Osteoblast (primary cell): ENCODE results near the gene SDHAF2. TPM values are rescaled to one million over a fixed set of nuclear protein-coding genes. Genes with fewer than 3 reads are reported as not detected.

ENCODE experiments used
- DNase-seq: peaks from one replicate; pipeline ENCODE4 v3.0.0; 2011; ENCODE audit warnings: low spot score, mixed read lengths; ENCODE audit not compliant: insufficient read length; ENCODE audit errors: missing footprints
- H2AFZ ChIP-seq: 2 replicates; pipeline ENCODE4 v1.6.0; 2011; ENCODE audit warnings: mild to moderate bottlenecking, low read length
- H3K27ac ChIP-seq: 2 replicates; pipeline ENCODE4 v1.5.1; 2011; ENCODE audit warnings: mild to moderate bottlenecking, low read depth, low read length, moderate library complexity
- H3K27me3 ChIP-seq: 2 replicates; pipeline ENCODE4 v1.6.0; 2012; ENCODE audit warnings: mild to moderate bottlenecking, control low read depth, inconsistent platforms, low read length, moderate library complexity; ENCODE audit not compliant: insufficient read depth
- H3K36me3 ChIP-seq: 2 replicates; pipeline ENCODE4 v1.5.1; 2011; ENCODE audit warnings: mild to moderate bottlenecking, low read length, control low read depth, moderate library complexity; ENCODE audit not compliant: insufficient read depth
- H3K4me1 ChIP-seq: 2 replicates; pipeline ENCODE4 v1.5.1; 2011; ENCODE audit warnings: mild to moderate bottlenecking, low read length, control low read depth, moderate library complexity; ENCODE audit not compliant: insufficient read depth
- H3K4me2 ChIP-seq: 2 replicates; pipeline ENCODE4 v1.6.0; 2011; ENCODE audit warnings: mild to moderate bottlenecking, low read length; ENCODE audit not compliant: insufficient read depth
- H3K4me3 ChIP-seq: fragments of 200-600 bp; sonication (generic); 3 replicates; pipeline ENCODE4 v1.5.1; 2012; ENCODE audit warnings: mild to moderate bottlenecking, low read length, inconsistent platforms; ENCODE audit not compliant: insufficient read depth
- H3K79me2 ChIP-seq: 2 replicates; pipeline ENCODE4 v1.6.0; 2012; ENCODE audit warnings: mild to moderate bottlenecking, low read length, control low read depth, inconsistent platforms; ENCODE audit not compliant: insufficient read depth
- H3K9me3 ChIP-seq: 2 replicates; pipeline ENCODE4 v1.5.1; 2011; ENCODE audit warnings: low read depth, low read length, control low read depth
- H4K20me1 ChIP-seq: 2 replicates; pipeline ENCODE4 v1.6.0; 2012; ENCODE audit warnings: mild to moderate bottlenecking, low read length, control low read depth; ENCODE audit not compliant: insufficient read depth
- total RNA-seq: library from RNA; depleted of rRNA; stranded (reverse); fragments of >200 nt; gene quantifications from 2 replicates; pipeline ENCODE4 v1.2.3, GENCODE V29; 2012
- TF ChIP-seq, protein P1 (sequence below): IDR thresholded peaks from 2 replicates; pipeline ENCODE4 v1.5.1; 2011; ENCODE audit warnings: mild to moderate bottlenecking, low read depth, low read length, moderate library complexity; ENCODE audit errors: extremely low read depth

SDHAF2 gene
- total RNA-seq, 1 donor = 46.3 TPM

DNA sequence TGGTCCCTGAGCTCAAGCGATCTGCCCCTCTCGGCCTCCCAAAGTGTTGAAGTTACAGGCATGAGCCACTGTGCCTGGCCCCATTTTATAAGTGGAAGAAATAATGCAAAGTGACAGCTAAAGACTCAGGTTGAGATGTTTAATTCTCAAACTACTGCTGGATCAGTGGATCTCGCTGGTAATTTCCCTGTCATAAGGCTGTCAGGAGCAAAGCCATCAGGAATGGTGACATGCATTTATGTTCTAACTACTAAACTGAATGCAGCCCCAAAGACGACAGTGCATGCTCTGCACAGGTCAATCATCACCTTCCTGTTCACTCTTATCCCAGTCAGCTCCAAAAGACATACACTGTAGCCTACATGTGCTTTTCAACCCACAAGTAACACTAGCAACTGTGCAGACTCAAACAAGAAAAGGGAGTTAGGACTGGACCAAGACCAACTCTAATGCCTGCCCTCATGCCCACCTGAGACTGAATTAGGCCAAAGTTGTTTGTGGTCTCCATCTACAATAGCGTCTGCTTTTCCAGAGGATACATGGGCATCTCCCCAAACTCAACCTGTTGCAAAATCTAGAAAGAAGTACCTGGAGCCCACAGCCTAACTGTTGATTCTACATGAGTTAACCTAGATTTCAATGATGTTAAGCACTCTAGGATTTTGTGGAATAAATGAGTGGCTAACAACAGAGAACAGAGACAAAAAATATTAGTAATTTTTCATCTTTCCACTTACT lies 22.8 kb upstream of the SDHAF2 start:
- Histone ChIP-seq H3K36me3 (peaks cover 95% of the 10 kb centered on the region), H3K4me3 (no peak overlapping the region), H3K27me3 (no peaks in the 10 kb centered on the region), H3K79me2 (peaks cover 17% of the 10 kb centered on the region), H3K9me3 (no peaks in the 10 kb centered on the region), H2AFZ (no peak overlapping the region), H3K4me2 (no peak overlapping the region), H4K20me1 (peaks cover 8% of the 10 kb centered on the region), H3K4me1 (peaks cover 3% of the 10 kb centered on the region), H3K27ac (no peak overlapping the region)
- no peak for DNase-seq
- TF ChIP-seq, protein P1, sequence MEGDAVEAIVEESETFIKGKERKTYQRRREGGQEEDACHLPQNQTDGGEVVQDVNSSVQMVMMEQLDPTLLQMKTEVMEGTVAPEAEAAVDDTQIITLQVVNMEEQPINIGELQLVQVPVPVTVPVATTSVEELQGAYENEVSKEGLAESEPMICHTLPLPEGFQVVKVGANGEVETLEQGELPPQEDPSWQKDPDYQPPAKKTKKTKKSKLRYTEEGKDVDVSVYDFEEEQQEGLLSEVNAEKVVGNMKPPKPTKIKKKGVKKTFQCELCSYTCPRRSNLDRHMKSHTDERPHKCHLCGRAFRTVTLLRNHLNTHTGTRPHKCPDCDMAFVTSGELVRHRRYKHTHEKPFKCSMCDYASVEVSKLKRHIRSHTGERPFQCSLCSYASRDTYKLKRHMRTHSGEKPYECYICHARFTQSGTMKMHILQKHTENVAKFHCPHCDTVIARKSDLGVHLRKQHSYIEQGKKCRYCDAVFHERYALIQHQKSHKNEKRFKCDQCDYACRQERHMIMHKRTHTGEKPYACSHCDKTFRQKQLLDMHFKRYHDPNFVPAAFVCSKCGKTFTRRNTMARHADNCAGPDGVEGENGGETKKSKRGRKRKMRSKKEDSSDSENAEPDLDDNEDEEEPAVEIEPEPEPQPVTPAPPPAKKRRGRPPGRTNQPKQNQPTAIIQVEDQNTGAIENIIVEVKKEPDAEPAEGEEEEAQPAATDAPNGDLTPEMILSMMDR = no peak

DNA sequence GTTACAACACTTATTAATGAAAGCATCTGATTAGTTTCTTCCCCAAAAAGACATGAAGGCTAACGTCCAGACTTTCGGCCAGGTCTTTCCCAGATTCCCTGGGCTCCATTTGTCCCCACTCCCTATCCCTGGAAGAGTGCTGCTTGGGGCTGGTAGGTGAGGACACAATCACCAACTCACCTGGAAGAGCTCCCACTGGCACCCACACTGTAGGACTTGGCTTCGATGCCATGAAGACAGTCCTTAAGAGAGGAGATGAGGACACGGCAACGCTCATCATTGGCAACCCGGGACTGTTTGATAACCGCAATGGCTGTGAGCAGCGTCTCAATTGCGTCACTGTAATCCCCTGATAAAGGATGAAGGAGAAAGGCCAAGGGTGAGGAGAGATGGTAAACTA lies 18.3 kb upstream of the SDHAF2 start:
- peaks cover 12% of the 10 kb centered on the region for H3K4me1 ChIP-seq
- no peak overlapping the region for H2AFZ ChIP-seq
- TF ChIP-seq, protein P1 = no peak
- H4K20me1 ChIP-seq = peaks cover 4% of the 10 kb centered on the region
- H3K9me3 ChIP-seq = no peaks in the 10 kb centered on the region
- H3K4me3 ChIP-seq = no peak overlapping the region
- no peak overlapping the region for H3K4me2 ChIP-seq
- no peaks in the 10 kb centered on the region for H3K27me3 ChIP-seq
- peak overlapping the region; percentile 7 for H3K27ac ChIP-seq
- peaks cover 92% of the 10 kb centered on the region for H3K36me3 ChIP-seq
- no peak for DNase-seq
- H3K79me2 ChIP-seq = peaks cover 19% of the 10 kb centered on the region

DNA sequence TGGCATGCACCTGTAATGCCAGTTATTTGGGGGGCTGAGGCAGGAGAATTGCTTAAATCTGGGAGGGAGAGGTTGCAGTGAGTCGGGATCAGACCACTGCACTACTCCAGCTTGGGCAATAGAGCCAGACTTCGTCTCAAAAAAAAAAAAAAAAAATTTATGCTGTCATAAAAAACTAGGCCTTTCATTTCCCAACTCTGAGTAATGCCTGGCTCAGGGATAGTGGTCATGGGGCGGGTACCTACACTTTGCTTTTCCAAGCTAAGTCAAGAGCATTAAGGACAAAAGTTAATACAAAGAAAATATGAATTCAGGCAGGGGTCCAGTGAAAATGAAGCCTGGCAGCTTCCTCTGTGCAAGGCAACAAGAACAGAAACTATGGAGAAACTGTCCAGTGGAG lies 16.4 kb upstream of the SDHAF2 start:
- H3K27ac ChIP-seq = peak overlapping the region; percentile 54
- peaks cover 29% of the 10 kb centered on the region for H3K79me2 ChIP-seq
- H3K9me3 ChIP-seq = no peaks in the 10 kb centered on the region
- DNase-seq = no peak
- peaks cover 18% of the 10 kb centered on the region for H3K4me1 ChIP-seq
- H4K20me1 ChIP-seq = peaks cover 22% of the 10 kb centered on the region
- no peak overlapping the region for H2AFZ ChIP-seq
- TF ChIP-seq, protein P1 = no peak
- peaks cover 93% of the 10 kb centered on the region for H3K36me3 ChIP-seq
- H3K27me3 ChIP-seq = no peaks in the 10 kb centered on the region
- H3K4me2 ChIP-seq = no peak overlapping the region
- H3K4me3 ChIP-seq = no peak overlapping the region

DNA sequence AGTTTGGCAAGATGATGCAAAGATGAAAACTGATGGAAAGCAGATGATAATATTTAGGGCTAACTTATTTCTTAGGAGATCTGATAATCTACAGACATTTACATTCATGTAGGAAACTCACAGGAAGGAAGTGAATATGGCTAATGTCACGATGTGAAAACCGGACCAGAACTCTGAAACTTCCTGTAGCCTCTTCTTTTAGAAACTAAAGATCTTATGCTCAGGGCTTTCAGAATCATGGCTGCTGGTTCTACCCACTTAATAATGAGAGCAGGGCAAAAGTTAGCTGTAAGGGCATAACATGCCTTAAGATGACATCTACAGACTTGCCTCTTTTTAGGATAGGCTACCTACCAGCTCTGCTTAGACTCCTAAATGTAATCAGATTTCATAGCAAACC lies 15.4 kb upstream of the SDHAF2 start:
- peak overlapping the region; percentile 54 for H3K27ac ChIP-seq
- no peak overlapping the region for H3K4me2 ChIP-seq
- TF ChIP-seq, protein P1 = no peak
- peaks cover 30% of the 10 kb centered on the region for H3K79me2 ChIP-seq
- H3K4me1 ChIP-seq = peaks cover 19% of the 10 kb centered on the region
- H2AFZ ChIP-seq = no peak overlapping the region
- H4K20me1 ChIP-seq = peaks cover 24% of the 10 kb centered on the region
- H3K4me3 ChIP-seq = no peak overlapping the region
- peaks cover 94% of the 10 kb centered on the region for H3K36me3 ChIP-seq
- H3K9me3 ChIP-seq = no peaks in the 10 kb centered on the region
- H3K27me3 ChIP-seq = no peaks in the 10 kb centered on the region
- DNase-seq = no peak
